Mammary epithelial cell (primary cell): Measurements from ENCODE around the gene TIMM17B.

Experiments
- EZH2 ChIP-seq: IDR thresholded peaks from 2 replicates; pipeline ENCODE4 v1.6.1; 2012; ENCODE audit warnings: low read length, inconsistent platforms, borderline replicate concordance
- TF ChIP-seq, protein P1 (sequence below), 2 donors: IDR thresholded peaks in 1 of 2; conservative IDR thresholded peaks in 1 of 2; 2 replicates each; pipeline ENCODE4 v1.5.1; 2011 to 2012; ENCODE audit warnings: inconsistent platforms in 2 of 2, low read length in 2 of 2, mild to moderate bottlenecking in 2 of 2, control low read depth in 1 of 2, low read depth in 1 of 2; ENCODE audit not compliant: insufficient read depth in 1 of 2; ENCODE audit errors: extremely low read depth in 1 of 2

DNA sequence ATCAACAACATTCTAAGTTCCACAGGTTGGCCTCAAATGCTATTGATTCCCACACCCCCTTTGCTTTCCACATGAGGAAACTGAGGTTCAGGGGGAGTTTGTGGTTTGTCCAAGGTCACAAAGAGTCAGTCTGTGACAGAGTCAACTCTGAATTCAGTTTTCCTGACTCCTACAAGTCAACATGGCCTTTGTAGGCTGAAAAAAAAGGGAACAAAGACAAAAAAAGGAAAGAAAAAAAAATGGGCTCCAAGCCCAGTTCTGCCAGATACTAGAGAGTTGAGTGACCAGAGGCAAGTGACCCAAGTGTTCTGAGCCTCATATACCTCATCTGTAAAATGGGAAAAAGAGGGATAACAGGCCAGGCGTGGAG lies 37.7 kb upstream of the TIMM17B start:
- no peak for TF ChIP-seq EZH2
- TF ChIP-seq, protein P1, sequence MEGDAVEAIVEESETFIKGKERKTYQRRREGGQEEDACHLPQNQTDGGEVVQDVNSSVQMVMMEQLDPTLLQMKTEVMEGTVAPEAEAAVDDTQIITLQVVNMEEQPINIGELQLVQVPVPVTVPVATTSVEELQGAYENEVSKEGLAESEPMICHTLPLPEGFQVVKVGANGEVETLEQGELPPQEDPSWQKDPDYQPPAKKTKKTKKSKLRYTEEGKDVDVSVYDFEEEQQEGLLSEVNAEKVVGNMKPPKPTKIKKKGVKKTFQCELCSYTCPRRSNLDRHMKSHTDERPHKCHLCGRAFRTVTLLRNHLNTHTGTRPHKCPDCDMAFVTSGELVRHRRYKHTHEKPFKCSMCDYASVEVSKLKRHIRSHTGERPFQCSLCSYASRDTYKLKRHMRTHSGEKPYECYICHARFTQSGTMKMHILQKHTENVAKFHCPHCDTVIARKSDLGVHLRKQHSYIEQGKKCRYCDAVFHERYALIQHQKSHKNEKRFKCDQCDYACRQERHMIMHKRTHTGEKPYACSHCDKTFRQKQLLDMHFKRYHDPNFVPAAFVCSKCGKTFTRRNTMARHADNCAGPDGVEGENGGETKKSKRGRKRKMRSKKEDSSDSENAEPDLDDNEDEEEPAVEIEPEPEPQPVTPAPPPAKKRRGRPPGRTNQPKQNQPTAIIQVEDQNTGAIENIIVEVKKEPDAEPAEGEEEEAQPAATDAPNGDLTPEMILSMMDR (conservative IDR thresholded peaks at IDR 0.05 in 1 of 2, IDR thresholded peaks at IDR 0.05 in 1 of 2; ENCODE audit: extremely low read depth in 1 of 2, insufficient read depth in 1 of 2, low read depth in 1 of 2, low read length in 2 of 2) = no peak
